ENCODE data around the gene UBE2I. TPM values are rescaled to one million over a fixed set of nuclear protein-coding genes. Genes with fewer than 3 reads are reported as not detected.

The UBE2I gene
- total RNA-seq, 1 experiment from 2014 or later, result 53.7 TPM

DNA sequence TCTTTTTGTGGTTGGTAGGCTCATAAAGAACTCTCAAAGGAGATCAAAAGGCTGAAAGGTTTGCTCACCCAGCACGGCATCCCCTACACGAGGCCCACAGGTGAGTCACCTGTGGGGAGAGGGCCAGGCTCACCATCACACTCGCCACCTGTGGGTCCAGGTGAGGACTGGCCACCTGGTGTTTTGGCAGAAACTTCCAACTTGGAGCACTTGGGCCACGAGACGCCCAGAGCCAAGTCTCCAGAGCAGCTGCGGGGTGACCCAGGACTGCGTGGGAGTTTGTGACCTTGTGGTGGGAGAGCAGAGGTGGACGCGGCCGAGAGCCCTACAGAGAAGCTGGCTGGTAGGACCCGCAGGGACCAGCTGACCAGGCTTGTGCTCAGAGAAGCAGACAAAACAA, 53.4 kb downstream of the UBE2I start:
- Histone ChIP-seq H3K9ac (ENCODE audit: low read length) (no peak overlapping the region), H3K27ac (ENCODE audit: low read length) (no peak overlapping the region), H3K79me2 (ENCODE audit: low read length) (peaks cover 21% of the 10 kb centered on the region), H3K4me1 (ENCODE audit: low read length) (no peaks in the 10 kb centered on the region), H3K4me3 (ENCODE audit: low read length) (no peak overlapping the region), H3K27me3 (ENCODE audit: low read length) (no peaks in the 10 kb centered on the region), H3K9me3 (ENCODE audit: low read length) (no peaks in the 10 kb centered on the region), H3K4me2 (ENCODE audit: low read depth, low read length, poor library complexity, severe bottlenecking) (no peak overlapping the region), H3K9me2 (replicated peaks; ENCODE audit: insufficient read depth, low read length) (no peaks in the 10 kb centered on the region), H2AFZ (ENCODE audit: low read length) (no peak overlapping the region), H3K36me3 (ENCODE audit: insufficient read depth, low read length) (0 out of 2 replicates have a peak, but pooled peaks cover 3% of the 10 kb centered on the region), H4K20me1 (ENCODE audit: insufficient read depth, low read depth, low read length) (no peaks in the 10 kb centered on the region)
- no peak for DNase-seq

DNA sequence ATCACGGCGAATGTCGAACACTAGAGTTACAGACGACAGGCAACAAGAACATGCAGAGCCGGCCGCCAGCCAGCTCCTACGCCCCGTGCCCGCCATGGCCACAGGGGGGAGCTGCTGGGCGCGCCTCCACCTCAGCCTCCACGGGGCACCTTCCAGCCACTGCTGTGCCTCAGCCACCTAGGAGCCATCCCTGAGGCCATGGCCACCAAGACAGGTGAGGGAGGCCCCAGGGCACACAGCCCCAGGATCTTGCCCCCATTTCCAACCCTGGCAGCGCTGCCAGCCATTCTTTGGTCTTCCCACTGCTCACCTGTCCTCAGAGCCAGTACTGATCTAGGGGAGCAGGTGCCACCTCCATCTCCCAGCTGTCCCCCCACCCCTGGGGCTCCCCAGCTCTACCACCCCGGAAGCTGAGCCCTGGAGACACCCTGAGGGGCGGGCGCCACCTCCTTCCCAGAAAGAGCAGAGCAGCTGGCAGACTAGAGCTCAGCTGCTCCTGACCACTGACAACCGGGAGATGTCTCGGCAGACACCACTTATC, 54.1 kb downstream of the UBE2I start:
- Histone ChIP-seq H2AFZ (ENCODE audit: low read length) (no peak overlapping the region), H3K9me3 (ENCODE audit: low read length) (no peaks in the 10 kb centered on the region), H3K4me1 (ENCODE audit: low read length) (no peaks in the 10 kb centered on the region), H3K27ac (ENCODE audit: low read length) (no peak overlapping the region), H3K4me2 (ENCODE audit: low read depth, low read length, poor library complexity, severe bottlenecking) (no peak overlapping the region), H3K4me3 (ENCODE audit: low read length) (no peak overlapping the region), H4K20me1 (ENCODE audit: insufficient read depth, low read depth, low read length) (no peaks in the 10 kb centered on the region), H3K9me2 (replicated peaks; ENCODE audit: insufficient read depth, low read length) (no peaks in the 10 kb centered on the region), H3K79me2 (ENCODE audit: low read length) (peaks cover 21% of the 10 kb centered on the region), H3K36me3 (ENCODE audit: insufficient read depth, low read length) (0 out of 2 replicates have a peak, but pooled peaks cover 3% of the 10 kb centered on the region), H3K27me3 (ENCODE audit: low read length) (no peaks in the 10 kb centered on the region), H3K9ac (ENCODE audit: low read length) (no peak overlapping the region)
- peak; percentile 87 for DNase-seq

DNA sequence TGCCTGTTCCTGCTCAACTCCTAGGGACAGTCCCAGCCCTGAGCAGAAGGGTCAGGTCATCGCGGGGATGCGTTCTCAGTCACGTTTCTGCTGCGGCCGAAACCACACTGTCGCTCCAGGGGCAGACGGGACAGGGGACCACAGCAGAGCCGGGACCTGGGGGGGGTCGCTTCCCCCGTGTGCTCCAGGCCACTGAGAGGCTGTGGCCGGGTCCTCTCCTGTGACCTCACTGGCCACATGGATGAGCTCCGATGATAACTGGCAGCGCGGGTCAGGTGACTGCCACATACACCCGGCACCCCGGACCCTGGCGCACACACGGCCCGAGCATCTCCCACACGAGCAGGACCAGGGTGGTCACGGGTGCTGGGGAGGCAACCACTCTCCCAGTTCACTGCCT, 55.1 kb downstream of the UBE2I start:
- Histone ChIP-seq H3K9ac (ENCODE audit: low read length) (no peak overlapping the region), H3K27me3 (ENCODE audit: low read length) (no peaks in the 10 kb centered on the region), H3K27ac (ENCODE audit: low read length) (no peak overlapping the region), H3K36me3 (ENCODE audit: insufficient read depth, low read length) (0 out of 2 replicates have a peak, but pooled peaks cover 3% of the 10 kb centered on the region), H3K4me1 (ENCODE audit: low read length) (no peaks in the 10 kb centered on the region), H4K20me1 (ENCODE audit: insufficient read depth, low read depth, low read length) (no peaks in the 10 kb centered on the region), H3K4me2 (ENCODE audit: low read depth, low read length, poor library complexity, severe bottlenecking) (no peak overlapping the region), H3K4me3 (ENCODE audit: low read length) (no peak overlapping the region), H3K9me2 (replicated peaks; ENCODE audit: insufficient read depth, low read length) (no peaks in the 10 kb centered on the region), H2AFZ (ENCODE audit: low read length) (no peak overlapping the region), H3K79me2 (ENCODE audit: low read length) (peaks cover 19% of the 10 kb centered on the region), H3K9me3 (ENCODE audit: low read length) (no peaks in the 10 kb centered on the region)
- DNase-seq, result no peak

DNA sequence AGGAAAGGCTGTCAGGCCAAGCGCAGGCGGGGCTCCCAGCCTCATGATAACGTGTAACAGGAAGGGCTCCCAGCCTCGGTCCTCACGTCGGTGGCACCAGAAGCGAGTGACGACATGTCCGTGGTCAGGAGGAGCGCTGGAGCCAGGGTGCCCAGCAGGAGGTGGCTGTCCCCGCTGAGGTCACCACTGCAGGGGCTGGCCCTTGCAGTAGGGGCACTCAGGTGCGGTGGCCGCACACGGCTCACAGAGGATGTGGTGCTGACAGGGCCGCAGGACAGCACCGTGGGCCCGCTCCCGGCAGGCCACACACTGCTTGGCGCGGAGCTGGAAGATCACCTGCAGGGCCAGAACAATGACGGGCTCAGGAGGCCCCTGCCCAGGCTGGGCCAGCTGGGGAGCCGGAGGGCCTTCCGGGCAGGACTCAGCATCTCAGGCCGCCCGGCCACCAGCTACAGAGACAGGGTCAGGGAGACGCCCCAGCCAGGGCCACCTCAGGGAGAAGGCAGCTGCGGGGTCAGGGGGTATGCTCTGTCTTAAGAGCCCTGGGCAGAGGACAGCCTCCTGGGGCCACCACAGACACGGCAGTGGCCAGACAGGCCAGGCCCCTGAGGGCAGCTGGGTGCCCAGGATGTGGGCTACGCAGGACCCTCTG, 56.8 kb downstream of the UBE2I start:
- H3K27me3 ChIP-seq (ENCODE audit: low read length), result no peaks in the 10 kb centered on the region
- no peaks in the 10 kb centered on the region for H3K9me3 ChIP-seq (ENCODE audit: low read length)
- no peak overlapping the region for H3K27ac ChIP-seq (ENCODE audit: low read length)
- 0 out of 2 replicates have a peak, but pooled peaks cover 3% of the 10 kb centered on the region for H3K36me3 ChIP-seq (ENCODE audit: insufficient read depth, low read length)
- no peak overlapping the region for H3K4me3 ChIP-seq (ENCODE audit: low read length)
- H4K20me1 ChIP-seq (ENCODE audit: insufficient read depth, low read depth, low read length), result no peaks in the 10 kb centered on the region; the same call in 1 of the 2 replicates
- no peak overlapping the region for H2AFZ ChIP-seq (ENCODE audit: low read length)
- peaks cover 13% of the 10 kb centered on the region for H3K79me2 ChIP-seq (ENCODE audit: low read length)
- no peak overlapping the region for H3K9ac ChIP-seq (ENCODE audit: low read length)
- no peaks in the 10 kb centered on the region for H3K9me2 ChIP-seq (replicated peaks; ENCODE audit: insufficient read depth, low read length)
- H3K4me2 ChIP-seq (ENCODE audit: low read depth, low read length, poor library complexity, severe bottlenecking), result no peak overlapping the region
- no peaks in the 10 kb centered on the region for H3K4me1 ChIP-seq (ENCODE audit: low read length)
- DNase-seq, result no peak

DNA sequence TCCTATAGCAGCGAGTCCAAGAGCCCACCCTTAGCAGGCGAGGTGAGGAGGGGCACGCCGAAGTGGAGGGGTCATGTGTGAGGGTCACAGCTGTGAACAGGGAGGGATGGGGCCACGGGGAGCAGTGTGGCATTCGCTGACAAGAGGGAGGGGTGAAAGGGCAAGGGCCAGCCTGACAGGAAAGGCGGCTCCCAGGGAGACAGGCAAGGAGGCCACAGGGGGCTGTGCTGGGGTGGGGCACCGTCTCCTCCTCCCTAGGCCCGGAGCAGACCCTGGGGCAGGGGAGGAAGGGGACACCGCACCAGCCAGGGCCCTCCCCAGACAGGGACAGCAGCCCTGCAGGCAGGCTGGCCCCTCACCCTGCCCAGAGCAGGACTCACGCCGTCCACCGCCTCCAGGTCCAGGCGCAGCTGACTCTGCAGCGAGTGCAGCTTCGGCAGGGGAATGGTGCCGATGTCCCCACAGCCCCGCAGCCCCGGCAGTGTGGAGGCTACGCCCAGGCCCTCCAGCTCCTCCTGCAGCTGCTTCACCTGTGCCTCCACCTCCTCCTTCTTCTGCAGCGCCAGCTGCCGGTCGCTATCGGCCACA, 57.4 kb downstream of the UBE2I start:
- Histone ChIP-seq H3K4me3 (ENCODE audit: low read length) (no peak overlapping the region), H3K9me2 (replicated peaks; ENCODE audit: insufficient read depth, low read length) (no peaks in the 10 kb centered on the region), H3K36me3 (ENCODE audit: insufficient read depth, low read length) (0 out of 2 replicates have a peak, but pooled peaks cover 3% of the 10 kb centered on the region), H3K9me3 (ENCODE audit: low read length) (no peaks in the 10 kb centered on the region), H4K20me1 (ENCODE audit: insufficient read depth, low read depth, low read length) (no peaks in the 10 kb centered on the region; the same call in 1 of the 2 replicates), H3K4me1 (ENCODE audit: low read length) (no peaks in the 10 kb centered on the region), H3K79me2 (ENCODE audit: low read length) (peaks cover 12% of the 10 kb centered on the region), H3K4me2 (ENCODE audit: low read depth, low read length, poor library complexity, severe bottlenecking) (no peak overlapping the region), H3K9ac (ENCODE audit: low read length) (no peak overlapping the region), H3K27me3 (ENCODE audit: low read length) (no peaks in the 10 kb centered on the region), H2AFZ (ENCODE audit: low read length) (no peak overlapping the region), H3K27ac (ENCODE audit: low read length) (no peak overlapping the region)
- no peak for DNase-seq

DNA sequence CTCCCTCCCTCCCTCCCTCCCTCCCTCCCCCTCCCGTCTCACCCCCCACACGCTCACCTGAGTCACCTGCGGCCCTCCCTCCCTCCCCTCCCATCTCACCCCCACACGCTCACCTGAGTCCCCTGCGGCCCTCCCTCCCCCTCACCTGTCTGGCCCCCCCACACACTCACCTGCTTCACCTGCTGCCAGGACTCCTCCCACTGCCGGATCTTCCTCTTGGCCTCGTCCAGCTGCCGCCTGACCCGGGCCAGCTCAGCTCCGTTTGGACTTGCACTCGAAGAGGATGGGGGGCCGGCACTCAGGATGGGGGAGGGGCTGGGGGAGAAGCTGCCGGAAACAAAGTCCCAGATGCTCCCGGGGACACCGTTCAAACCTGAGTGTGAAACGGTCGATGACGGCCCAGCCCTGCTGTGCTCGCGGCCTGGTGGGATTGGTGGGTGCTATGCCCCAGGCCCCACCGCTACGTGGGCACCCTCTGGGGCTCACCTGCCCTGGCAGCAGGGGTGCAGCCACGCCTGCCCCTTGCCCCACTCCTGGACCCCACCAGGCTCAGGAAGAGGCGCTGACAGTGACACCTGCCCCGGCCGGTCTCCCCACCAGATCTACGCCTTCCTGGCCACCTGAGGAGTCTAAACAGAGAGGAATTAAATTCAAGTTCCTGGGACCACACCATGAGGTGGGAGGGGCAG, 58.2 kb downstream of the UBE2I start:
- no peaks in the 10 kb centered on the region; the same call in 1 of the 2 replicates for H4K20me1 ChIP-seq (ENCODE audit: insufficient read depth, low read depth, low read length)

DNA sequence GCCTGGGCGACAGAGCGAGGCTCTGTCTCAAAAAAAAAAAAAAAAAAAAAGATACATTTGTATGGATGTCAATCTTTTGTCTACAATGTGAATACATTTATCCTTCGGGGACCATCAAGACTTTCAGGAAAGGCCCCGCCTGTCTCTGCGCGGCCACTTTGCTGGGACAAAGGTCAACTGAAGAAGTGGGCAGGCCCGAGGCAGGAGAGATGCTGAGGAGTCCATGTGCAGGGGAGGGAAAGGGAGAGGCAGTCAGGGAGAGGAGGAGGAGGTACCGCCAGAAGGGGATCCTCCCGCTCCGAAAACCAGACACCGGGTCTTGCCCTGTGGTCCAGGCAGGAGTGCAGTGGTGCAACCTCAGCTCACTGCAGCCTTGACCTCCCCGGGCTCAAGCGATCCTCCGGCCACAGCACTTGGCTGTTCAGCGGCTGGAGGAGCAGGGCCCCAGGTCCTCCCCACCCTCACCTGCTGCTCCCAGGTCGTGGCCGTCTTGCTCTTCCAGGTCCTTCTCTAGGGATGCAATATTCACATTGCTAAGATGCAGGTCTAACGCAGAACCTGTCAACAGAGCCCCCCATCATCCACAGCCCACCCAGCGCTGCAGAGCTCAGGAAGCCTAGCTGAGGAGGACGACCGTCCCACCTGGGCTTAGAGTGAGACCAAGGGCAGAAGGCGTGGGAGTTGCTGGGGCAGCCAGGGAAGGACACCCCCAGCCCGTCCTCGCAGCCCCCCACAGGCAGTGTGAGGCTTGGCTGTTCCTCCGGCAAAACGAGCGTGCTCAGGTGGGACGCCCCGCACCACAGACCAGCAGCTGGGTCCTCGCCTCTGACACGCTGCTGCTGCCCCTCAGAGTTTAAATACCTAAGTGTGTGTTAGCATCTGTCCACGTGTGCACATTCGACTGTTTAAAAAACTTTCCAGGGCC, 61.9 kb downstream of the UBE2I start:
- no peaks in the 10 kb centered on the region for H3K9me3 ChIP-seq (ENCODE audit: low read length)
- no peak overlapping the region for H3K9ac ChIP-seq (ENCODE audit: low read length)
- H4K20me1 ChIP-seq (ENCODE audit: insufficient read depth, low read depth, low read length), result no peaks in the 10 kb centered on the region; the same call in 1 of the 2 replicates
- H3K4me3 ChIP-seq (ENCODE audit: low read length), result no peak overlapping the region
- H3K79me2 ChIP-seq (ENCODE audit: low read length), result no peaks in the 10 kb centered on the region
- no peak overlapping the region for H2AFZ ChIP-seq (ENCODE audit: low read length)
- DNase-seq, result no peak
- H3K9me2 ChIP-seq (replicated peaks; ENCODE audit: insufficient read depth, low read length), result no peaks in the 10 kb centered on the region
- H3K27me3 ChIP-seq (ENCODE audit: low read length), result no peaks in the 10 kb centered on the region
- H3K4me2 ChIP-seq (ENCODE audit: low read depth, low read length, poor library complexity, severe bottlenecking), result no peak overlapping the region
- no peak overlapping the region for H3K27ac ChIP-seq (ENCODE audit: low read length)
- H3K4me1 ChIP-seq (ENCODE audit: low read length), result no peaks in the 10 kb centered on the region
- no peaks in the 10 kb centered on the region for H3K36me3 ChIP-seq (ENCODE audit: insufficient read depth, low read length)

More for the DNA sequence above, 58.2 kb downstream of the UBE2I start:
- no peak for DNase-seq
- Histone ChIP-seq H3K9ac (ENCODE audit: low read length) (no peak overlapping the region), H2AFZ (ENCODE audit: low read length) (no peak overlapping the region), H3K4me2 (ENCODE audit: low read depth, low read length, poor library complexity, severe bottlenecking) (no peak overlapping the region), H3K27ac (ENCODE audit: low read length) (no peak overlapping the region), H3K4me3 (ENCODE audit: low read length) (no peak overlapping the region), H3K79me2 (ENCODE audit: low read length) (peaks cover 4% of the 10 kb centered on the region), H3K27me3 (ENCODE audit: low read length) (no peaks in the 10 kb centered on the region), H3K36me3 (ENCODE audit: insufficient read depth, low read length) (0 out of 2 replicates have a peak, but pooled peaks cover 3% of the 10 kb centered on the region), H3K9me3 (ENCODE audit: low read length) (no peaks in the 10 kb centered on the region), H3K4me1 (ENCODE audit: low read length) (no peaks in the 10 kb centered on the region), H3K9me2 (replicated peaks; ENCODE audit: insufficient read depth, low read length) (no peaks in the 10 kb centered on the region)
